Stimulated activated CD4-positive, alpha-beta T cell treated with anti-CD3 and anti-CD28 coated beads, Interleukin-2, amount 100 ng/mL, for 4 hours (primary cell): Measurements from ENCODE around the gene ARL10.
"Not testable (repeated sequence)": the region's sequence is repeated elsewhere in the genome, so short reads cannot be mapped to it uniquely, and the experiment has no call there.

Source experiments
- DNase-seq: peaks from one replicate; pipeline ENCODE4 v3.0.0-alpha.2; 2020; ENCODE audit warnings: low read depth

The ARL10 gene

GRCh38 chr5:176388444-176389134, 23.3 kb downstream of the ARL10 start, which contains the start of the genes HIGD2A and NOP16:
Gene HIGD2A, plus strand, starts transcription at chr5:176388751. Its CDS starts 69 bp downstream, at chr5:176388820.
Gene NOP16, minus strand, starts transcription at chr5:176388598. Its CDS starts 59 bp downstream, at chr5:176388539.
- peak; percentile 100 for DNase-seq

GRCh38 chr5:176389135-176390123, 24.1 kb downstream of the ARL10 start:
- DNase-seq: no peak

GRCh38 chr5:176391479-176391878, 26.2 kb downstream of the ARL10 start:
- no peak for DNase-seq

- DNase-seq: no peak
Measured at GRCh38 chr5:176391999-176392398, 26.7 kb downstream of the ARL10 start.

DNA sequence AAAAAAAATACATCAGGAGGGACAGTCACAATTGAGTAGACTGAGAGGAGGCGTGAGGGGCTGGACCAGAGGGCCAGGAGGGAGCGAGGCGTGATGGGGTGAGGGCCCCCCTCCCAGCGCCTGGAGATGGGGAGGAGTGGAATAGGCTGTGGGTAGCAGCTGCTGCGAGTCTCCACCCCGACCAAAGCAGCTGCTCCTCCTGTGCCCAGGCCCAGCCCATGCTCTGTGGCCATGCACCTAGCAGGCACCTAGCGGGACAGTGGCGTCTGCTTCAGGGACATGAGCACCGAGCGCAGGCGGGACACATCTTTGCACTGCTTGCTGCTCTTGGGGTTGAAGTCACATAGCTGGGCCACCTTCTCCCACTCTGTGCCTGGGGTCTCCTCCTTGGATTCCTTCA, 27.2 kb downstream of the ARL10 start:
- no peak for DNase-seq

GRCh38 chr5:176394096-176394495, 28.8 kb downstream of the ARL10 start:
- DNase-seq: no peak

DNA sequence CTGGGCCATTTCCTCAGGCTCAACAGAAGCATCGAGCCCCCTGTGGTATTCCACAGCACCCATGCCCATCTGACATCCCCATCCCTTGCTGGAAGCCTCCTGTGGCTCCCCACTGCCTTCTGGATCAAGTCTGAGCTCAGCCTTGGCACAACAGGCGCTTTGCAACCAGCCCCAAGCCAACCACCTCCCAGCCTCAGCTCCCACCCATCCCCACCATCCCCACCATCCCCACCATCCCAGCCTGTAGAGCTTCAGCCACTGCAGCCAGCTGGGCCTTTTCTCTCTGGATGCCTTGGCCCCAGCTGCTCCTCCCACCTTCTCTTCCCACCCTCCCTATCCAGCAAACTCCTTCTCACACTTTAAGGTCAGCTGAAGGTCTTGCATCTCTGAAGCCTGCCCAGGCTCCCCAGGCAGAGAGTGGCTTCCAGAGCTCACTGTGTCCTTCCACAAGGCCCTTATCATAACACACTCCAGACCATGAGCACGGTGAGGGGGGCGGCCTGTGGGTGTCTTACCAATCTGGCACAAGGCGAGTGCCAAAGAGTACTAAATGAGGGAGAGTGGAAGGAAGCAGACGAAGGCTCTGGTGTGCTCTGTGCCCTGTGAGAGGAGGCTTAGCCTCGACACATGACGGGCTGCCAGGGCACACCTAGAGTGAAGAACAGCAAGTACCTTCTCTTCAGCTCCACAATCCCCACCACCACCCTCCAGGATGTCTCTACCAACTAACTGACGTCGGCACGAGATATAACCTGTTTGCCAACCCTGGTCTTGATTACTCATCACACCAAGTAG, 29.8 kb downstream of the ARL10 start:
- no peak for DNase-seq

- no peak for DNase-seq
Measured at GRCh38 chr5:176396330-176396729, 31.0 kb downstream of the ARL10 start.

DNA sequence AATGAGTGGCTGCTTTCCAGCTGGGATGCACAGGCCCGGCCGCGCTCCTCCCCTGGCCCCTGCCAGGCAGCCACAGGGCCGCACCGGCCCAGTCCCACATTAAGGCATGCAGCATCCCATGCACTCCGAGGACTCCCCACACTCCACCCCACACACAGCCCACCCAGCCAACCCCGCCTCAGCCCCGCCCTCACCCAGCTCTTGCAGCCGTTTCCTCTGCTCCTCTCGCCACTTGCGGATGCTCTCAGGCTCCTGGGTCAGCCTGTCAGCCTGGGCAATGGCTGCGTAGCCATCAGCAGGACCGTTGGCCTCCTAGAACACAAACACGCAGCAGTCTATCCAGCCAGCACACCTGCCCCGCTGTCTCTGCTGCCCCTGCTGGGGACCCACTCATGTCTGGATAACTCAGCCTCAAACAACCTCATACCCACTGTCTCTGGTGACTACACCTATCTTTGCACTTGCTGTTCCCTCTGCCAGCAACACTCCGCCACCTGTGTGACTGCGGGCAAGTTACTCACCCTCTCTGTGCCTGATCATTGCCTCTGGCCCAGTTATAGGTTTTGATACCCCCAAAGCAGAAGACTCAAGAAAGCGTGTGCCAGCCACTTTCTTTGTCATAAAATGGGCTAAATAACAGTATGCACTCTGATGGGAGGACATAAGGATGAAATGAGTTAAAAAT, 32.6 kb downstream of the ARL10 start:
- no peak for DNase-seq

DNA sequence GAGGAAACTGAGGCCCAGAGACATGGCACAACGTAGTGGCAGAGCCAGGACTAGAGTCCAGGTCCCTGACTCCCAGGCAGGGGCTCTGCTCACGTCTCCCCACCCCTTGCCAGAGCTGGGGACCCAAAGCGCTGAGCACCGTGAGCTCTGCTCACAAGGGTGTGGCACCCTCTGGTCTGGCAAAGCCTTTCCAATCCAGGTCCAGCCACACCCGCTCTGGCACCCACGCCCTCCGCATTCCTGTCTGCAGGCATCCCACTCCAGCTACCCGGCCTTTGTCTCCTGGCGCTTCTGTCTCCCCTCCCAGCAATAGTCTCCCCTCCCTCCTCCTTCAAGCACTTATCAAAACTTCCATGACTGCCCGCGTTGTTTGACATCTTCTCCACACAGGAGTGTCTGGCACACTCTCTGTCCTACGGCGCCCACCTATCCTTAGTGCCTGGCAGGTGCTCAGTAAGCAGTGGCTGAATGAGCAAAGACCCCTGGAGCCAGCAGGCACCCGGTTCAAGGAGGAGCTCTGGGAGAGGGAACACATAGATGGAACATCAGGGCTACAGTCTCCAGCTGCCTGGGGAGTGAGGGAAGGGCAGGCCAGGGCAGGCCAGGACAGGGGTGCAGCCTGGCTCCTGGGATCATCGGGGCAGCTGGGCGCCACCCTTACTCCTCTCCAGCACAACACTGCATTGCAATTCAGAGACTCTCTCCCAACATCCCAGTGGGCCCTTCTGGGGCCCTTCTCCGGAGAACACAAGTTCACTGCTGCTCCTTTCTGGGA, 35.3 kb downstream of the ARL10 start:
- no peak for DNase-seq

DNA sequence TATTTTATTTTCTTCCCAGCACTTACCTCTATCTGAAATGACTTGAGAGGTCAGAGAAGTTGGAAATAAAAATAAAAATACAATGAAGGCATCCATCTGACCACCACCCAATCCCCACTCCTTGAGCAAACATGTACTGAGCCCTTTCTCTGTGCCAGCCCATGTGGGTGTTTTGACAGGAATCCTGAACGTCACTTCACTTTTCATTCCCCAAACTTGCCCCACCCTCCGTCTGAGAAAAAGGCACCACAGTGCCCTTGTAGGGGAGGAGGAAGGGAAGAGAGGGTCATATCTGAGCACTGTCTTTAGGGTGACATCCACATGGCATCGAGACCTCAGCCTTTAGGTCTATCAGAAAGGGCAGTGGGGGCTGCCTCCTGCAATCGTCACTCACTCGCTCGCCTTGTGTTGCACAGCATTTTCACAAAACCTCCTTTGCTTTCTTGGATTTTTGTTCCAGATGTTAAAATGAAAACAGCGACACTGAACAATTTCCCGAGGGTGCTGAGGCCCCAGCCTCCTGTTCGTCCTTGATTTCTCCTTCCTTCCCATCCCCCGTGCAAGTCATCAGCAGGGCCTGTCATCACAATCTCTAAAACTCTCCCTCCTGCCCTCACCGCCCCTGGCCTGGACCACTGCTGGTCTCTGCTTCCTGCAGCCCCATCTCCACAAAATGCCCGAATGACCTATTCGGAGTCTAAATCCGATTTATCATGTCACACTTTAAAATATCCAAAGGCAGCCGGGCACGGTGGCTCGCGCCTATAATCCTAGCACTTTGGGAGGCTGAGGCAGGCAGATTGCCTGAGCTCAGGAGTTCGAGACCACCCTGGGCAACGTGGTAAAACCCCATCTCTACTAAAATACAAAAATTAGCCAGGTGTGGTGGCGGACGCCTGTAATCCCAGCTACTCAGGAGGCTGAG, 36.3 kb downstream of the ARL10 start:
- no peak for DNase-seq

- DNase-seq: no peak
Measured at GRCh38 chr5:176405656-176406435, 40.6 kb downstream of the ARL10 start.

DNA sequence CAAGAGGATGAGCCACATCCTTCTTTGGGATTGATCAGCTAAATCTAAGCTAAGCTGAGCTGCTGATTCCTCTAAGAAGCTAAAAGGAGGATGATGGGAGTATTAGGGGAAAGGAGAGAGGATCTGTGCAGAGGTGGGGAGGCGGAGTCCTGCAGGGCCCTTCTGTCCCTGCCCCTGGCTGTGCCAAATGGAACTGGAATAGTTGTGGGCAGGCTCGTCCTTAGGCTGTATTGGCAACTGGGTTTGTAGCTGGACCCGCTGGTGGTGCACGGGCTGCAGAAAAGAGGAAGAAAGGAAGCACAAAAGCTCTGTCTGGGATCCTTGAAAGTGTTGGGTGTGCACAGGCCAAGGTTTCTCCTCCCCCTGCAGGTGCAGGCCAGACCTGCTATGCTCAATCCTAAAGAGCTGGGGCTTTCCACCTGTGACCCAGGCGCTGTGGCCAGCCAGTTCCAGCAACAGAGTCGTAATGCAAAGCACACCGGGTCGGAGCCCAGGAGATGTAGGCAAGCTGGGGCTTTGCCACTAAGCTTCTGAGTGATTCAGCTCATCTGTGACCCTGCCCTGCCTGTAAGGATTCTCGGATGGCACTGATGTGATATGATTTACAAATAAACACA, 41.3 kb downstream of the ARL10 start:
- no peak for DNase-seq

DNA sequence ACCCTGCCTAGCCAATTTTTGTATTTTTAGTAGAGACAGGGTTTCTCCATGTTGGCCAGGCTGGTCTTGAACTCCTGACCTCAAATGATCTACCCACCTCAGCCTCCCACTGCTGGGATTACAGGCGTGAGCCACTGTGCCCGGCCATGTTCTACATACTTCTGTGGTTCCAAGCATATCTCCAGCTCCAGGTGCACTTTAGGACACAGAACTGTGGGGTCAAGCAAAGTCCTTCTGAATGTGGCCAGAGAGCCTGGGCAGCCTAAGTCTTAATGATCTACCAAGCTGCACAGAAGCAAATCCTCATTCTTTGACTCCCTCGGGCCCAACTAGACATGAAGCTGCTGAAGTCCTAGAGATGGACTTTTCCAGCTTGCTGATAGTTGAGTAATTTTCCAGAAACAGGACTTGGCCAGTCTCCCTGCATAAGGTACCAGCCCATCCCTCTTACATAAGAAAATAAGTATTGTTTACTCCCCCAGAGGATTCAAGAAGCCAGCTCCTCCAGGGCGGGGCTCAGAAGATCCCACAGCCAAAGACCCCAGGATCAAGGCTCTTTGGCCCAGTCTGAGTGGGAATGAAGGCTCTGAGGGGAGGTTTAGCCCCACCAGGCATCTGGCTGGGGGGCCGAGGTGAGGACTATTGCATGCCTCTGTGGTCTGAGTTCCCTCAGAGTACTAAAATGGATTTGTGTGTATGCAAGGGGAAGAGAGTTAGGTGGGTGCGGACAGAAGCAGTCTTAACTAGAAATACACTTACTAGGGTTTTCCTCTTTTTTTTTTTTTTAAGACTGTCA, 42.4 kb downstream of the ARL10 start:
- no peak for DNase-seq

DNA sequence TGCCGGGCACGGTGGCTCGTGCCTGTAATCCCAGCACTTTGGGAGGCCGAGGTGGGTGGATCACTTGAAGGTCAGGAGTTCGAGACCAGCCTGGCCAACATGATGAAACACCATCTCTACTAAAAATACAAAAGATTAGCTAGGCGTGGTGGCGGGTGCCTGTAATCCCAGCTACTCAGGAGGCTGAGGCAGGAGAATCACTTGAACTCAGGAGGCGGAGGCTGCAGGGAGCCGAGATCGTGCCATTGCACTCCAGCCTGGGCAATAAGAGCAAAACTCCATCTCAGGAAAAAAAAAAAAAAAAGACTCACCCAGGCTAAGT, 42.9 kb downstream of the ARL10 start:
- DNase-seq: not testable (repeated sequence)

- DNase-seq: no peak
Measured at GRCh38 chr5:176408590-176408989, 43.3 kb downstream of the ARL10 start.

DNA sequence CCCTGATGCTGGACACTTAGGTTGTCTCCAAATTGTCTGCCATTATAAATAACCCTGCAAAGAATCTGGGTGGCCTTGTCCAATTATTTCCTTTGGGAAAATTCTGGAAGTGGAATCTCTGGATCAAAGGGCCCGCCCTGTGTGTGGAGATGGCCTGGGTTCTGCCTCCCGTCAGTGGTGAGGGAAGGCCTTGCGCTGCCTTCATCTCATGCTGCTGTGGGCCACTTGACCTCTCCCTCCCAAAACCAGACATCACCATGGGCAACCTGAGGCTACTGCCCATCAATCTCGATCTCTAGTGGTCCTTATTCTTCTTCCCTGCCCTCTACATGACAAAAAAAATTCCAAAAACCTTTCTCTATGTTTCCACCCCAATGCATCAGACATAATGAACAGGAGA, 44.5 kb downstream of the ARL10 start:
- no peak for DNase-seq
